Fibroblast of skin of left biceps (primary cell): ENCODE measurements around the gene CTDSPL.
"Not testable (repeated sequence)": the region's sequence is repeated elsewhere in the genome, so short reads cannot be mapped to it uniquely, and the experiment has no call there.

Source experiments
- DNase-seq, 2 experiments: peaks; one replicate each; pipeline ENCODE4 v3.0.0-alpha.2; 2013; ENCODE audit warnings: low read depth in 2 of 2

The CTDSPL gene

GRCh38 chr3:37968199-37968598 lies 106.5 kb downstream of the CTDSPL start:
- DNase-seq: no peak

DNA sequence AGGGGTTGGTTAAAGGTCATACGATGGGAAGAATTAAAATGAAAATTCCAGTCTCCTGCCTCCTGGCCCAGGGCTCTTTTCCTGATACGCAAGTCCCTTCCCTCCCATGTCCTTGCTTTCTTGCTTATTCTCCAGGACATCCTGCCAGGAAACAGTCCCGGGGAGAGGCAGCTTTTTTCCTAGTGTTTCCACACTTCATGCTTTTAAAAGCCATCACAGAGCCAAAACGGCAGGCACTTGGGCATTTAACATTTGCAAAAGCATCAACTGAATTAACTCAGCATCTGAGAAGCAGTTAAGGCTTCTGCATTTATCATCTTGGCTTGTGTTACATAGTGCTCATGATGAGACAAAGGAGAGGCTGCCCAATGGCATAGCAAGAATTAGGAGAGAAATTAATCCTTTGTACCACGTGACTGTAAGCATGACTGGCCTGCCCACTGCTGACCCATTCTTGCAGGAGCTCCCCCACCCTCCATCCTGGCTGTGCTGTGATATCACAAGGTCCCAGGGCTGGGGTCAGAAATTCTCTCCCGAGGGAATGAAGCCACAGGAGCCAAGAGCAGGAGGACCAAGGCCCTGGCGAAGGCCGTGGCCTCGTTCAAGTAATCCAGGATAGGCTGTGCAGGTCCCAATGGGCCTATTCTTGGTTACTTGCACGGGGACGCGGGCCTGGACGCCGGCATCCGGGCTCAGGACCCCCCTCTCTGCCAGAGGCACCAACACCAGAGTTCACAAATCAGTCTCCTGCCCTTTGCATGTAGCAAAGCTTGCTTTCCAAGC lies 107.3 kb downstream of the CTDSPL start:
- no peak for DNase-seq

DNA sequence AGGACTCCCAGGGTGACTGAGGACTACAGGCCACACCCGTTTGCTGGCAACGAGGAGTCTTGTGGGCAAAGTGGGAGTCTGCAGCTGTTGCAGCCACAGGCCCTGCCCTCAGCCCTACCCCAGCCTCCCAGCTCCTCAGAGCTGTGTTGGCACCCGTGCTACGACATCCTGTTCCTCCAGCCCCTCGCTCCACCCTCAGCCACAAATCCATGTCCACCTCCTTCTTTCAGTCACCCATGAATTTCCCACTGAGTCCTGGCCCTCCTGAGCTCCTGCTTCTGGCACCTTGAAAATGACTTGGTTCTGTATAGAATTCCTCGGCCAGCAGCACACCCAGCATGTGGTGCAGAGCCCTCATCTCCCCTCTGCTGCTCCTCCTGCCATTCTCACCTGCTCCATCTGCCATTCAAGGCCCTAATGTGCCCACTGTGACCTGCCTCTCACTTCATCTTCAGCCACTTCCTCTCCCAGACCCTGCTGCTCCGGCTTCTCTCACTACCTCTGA lies 108.0 kb downstream of the CTDSPL start:
- DNase-seq: no peak

- no peak for DNase-seq
Measured at GRCh38 chr3:37970802-37971201, 109.1 kb downstream of the CTDSPL start.

GRCh38 chr3:37971467-37971866 lies 109.8 kb downstream of the CTDSPL start:
- no peak for DNase-seq

GRCh38 chr3:37972056-37972455 lies 110.4 kb downstream of the CTDSPL start:
- DNase-seq: not testable (repeated sequence)

- no peak for DNase-seq
Measured at GRCh38 chr3:37973246-37974054, 111.8 kb downstream of the CTDSPL start.

DNA sequence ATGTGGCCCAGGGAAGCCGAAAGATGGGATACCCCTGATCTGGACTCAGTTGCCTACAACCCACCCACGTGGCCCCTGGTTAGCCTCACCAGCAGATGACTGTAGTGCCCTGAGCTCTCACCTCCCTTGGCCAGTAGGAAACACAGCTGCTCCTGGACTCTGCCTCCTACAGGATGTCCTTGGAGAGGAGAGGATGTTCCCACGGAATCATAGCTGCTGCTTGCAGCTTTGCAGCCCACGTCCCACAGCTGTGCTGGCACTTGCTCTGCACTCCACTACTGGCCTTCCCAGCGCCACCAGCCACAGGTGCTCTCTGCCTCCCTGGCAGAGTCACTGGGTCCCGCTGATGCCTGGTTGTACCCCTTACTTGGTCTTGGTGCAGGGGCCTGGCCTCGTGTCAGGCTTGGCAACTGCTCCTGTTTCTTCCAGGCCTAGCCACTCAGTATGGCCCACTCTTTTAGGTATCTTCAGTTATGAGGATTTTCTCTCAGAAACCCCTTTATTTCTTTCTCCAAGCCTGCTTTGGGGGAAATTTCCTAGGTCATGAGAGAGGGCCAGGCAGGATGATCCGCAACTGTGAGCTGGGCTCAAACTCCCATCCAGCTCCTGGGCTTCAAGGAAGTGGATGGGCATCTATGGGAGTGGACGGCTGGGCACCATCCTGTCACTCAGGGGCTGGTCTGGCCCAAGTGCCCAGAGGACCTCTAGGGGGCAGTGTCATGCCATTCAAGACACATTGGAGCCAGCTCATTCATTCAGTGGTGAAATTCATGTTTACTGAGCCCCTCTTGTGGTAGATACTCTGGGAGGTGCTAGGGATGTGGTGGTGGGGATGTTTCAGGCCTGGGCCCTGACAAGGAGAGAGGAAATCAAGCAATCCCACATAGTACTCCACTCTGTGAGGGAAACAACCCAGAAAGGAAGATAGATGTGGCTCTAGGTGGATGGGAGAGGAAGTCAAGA lies 112.7 kb downstream of the CTDSPL start:
- DNase-seq: peak in 1 of 2 experiments; percentile 14

GRCh38 chr3:37979541-37980461 lies 118.1 kb downstream of the CTDSPL start:
- no peak for DNase-seq

DNA sequence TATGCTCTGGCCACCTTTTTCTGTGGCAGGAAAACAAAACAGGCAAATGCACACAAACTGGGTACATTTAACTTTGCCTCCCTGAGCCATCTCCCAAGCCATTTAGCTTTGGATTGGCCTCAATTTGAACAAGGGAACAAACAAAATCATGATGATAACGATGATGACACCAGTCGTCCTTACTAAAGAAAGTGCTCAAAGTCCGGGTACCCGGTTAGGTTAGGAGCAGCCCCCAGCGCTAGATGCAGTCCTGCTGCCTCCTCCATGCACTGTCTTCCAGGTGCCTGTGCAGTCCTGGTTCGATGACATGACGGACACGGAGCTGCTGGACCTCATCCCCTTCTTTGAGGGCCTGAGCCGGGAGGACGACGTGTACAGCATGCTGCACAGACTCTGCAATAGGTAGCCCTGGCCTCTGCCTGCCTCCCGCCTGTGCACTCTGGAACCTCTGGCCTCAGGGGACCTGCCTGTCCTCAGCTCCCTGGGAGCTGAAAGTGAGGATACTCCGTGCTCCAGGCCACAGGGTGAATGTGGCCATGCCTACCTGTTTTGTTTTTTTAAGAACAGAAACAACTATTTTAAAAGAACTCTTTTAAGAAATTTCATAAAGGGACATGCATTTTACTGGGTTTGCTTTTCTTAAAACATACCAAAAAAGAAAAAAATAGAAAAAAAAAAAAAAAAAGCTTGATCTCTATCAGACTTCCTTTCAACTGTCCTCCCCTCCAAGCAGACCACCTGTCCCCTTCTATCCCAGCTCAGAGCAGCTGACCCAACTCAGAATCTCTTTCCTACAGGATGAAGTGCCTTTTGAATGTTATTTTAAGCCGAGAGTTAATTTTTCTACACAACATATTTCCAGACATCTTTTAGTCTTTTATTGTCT lies 119.0 kb downstream of the CTDSPL start:
- DNase-seq: no peak

DNA sequence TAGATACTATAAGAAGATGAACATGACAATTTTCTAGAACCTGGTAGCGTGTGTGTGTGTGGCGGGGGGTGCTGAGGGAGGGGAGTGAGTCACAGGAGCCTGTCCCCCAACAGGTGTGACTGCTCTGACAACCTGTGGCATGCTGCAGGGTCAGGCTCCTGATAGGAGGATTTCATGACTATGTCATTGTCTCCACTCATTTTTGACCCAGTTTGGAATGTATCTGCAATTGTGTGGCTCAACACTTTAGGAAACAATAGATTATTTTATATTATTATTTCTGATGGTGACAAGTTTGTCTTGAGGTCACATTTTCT lies 119.6 kb downstream of the CTDSPL start:
- DNase-seq: no peak

DNA sequence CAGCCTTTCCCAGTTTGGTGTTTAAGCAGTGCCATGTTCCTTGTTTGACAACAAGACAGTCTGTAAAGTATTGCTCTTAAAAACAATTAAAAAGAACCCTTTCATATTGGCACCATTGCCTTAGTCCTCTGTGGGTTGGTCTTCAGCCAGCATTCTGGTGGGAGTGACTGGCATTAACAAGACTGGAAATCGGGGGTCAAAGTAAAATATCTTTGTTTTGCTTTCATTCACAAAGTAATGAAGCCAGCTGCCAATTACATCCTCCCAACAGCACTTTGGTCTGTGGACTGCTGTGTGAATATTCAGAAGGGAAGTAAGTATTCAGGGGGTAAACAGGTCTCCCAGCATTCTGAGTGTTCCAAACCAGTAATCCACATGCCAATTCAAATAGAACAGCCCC lies 120.7 kb downstream of the CTDSPL start:
- no peak for DNase-seq

GRCh38 chr3:37984051-37984450 lies 122.4 kb downstream of the CTDSPL start:
- DNase-seq: no peak

GRCh38 chr3:37984596-37984995 lies 122.9 kb downstream of the CTDSPL start:
- DNase-seq: no peak

- no peak for DNase-seq
Measured at GRCh38 chr3:37985637-37986320, 124.1 kb downstream of the CTDSPL start.

DNA sequence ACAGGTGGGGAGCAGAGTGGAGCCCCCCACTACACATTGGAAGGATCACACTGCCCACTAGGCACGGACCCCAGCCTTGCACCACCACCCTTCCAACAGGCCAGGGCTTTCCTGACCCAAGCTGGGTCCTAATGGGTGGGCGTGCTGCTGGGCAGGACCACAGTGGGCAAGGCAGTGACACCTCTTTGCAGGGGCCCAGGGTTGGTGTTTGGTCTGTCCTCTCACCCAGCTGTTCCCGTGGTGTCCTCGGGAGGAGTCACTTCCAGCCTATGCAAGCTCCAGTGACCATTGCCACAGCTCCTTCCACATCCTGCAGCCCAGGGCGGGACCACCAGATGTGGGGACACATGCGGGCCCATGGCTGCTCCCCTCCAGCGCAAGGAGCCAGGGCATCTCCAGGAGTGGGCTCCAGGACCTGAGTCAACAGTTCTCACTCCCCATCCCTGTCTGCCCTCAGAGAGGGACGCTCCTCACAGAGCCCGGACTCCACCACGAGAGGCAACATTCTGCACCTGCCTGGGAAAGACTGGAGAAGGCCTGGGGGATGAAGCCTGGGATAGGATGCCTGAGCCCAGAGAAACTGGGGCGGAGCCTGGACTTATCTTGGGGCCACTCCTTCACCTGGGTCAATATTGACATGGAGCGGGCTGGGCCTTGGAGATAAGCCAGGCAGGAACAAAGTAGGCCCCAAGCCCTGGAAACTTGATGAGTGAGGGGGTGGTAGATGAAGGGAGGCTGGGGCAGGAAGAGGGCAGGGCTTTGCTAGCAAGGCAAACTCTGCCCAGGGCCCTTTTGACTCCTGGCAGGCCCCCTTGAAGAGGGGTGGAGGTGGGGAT lies 125.0 kb downstream of the CTDSPL start:
- DNase-seq: no peak

- DNase-seq: no peak
Measured at GRCh38 chr3:37987315-37987697, 125.6 kb downstream of the CTDSPL start.

GRCh38 chr3:37987751-37988179 lies 126.1 kb downstream of the CTDSPL start:
- DNase-seq: no peak
